Measurements from ENCODE around the gene TACC2. TPM values are rescaled to one million over a fixed set of nuclear protein-coding genes. Genes with fewer than 3 reads are reported as not detected.

TACC2 gene
- total RNA-seq, 1 experiment from 2014 or later = 89.0 TPM

GRCh38 chr10:122054048-122055025 lies 65.4 kb downstream of the TACC2 start:
- no peaks in the 10 kb centered on the region for H3K36me3 Mint-ChIP-seq (ENCODE audit: insufficient read depth, unreplicated experiment)
- no TSS peak for BruUV-seq (replicated peaks)
- POLR2A ChIA-PET = interaction anchor here (0.6 to 2.2 kb wide), 9 partner anchors 8 to 448 kb away, joined by 3 to 15 read pairs (median 4); partner anchors contain the start of gene ATE1
- peak; percentile 84 for DNase-seq (ENCODE audit: unreplicated experiment)
- H3K9me3 Mint-ChIP-seq (ENCODE audit: unreplicated experiment) = no peaks in the 10 kb centered on the region
- CTCF ChIA-PET = interaction anchor here (0.5 to 2.7 kb wide), 20 partner anchors 9 to 651 kb away, joined by 3 to 35 read pairs (median 5); no protein-coding TSS in a partner anchor
- intact Hi-C loops (cut with micrococcal nuclease) = loop anchor here (1.0 to 10.0 kb wide), 5 partner anchors 35 to 210 kb away; no protein-coding TSS in a partner anchor
- no peak overlapping the region for H3K4me3 Mint-ChIP-seq (ENCODE audit: unreplicated experiment)
- no peaks in the 10 kb centered on the region for H3K27me3 Mint-ChIP-seq (ENCODE audit: insufficient read depth, unreplicated experiment)
- peak overlapping the region; percentile 65 for H3K27ac Mint-ChIP-seq (ENCODE audit: low read depth, unreplicated experiment)
- H3K4me1 Mint-ChIP-seq (ENCODE audit: insufficient read depth, unreplicated experiment) = peaks cover 34% of the 10 kb centered on the region
- TF ChIP-seq, protein P1, sequence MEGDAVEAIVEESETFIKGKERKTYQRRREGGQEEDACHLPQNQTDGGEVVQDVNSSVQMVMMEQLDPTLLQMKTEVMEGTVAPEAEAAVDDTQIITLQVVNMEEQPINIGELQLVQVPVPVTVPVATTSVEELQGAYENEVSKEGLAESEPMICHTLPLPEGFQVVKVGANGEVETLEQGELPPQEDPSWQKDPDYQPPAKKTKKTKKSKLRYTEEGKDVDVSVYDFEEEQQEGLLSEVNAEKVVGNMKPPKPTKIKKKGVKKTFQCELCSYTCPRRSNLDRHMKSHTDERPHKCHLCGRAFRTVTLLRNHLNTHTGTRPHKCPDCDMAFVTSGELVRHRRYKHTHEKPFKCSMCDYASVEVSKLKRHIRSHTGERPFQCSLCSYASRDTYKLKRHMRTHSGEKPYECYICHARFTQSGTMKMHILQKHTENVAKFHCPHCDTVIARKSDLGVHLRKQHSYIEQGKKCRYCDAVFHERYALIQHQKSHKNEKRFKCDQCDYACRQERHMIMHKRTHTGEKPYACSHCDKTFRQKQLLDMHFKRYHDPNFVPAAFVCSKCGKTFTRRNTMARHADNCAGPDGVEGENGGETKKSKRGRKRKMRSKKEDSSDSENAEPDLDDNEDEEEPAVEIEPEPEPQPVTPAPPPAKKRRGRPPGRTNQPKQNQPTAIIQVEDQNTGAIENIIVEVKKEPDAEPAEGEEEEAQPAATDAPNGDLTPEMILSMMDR (IDR thresholded peaks at IDR 0.05; ENCODE audit: unreplicated experiment) = peak; percentile 80

DNA sequence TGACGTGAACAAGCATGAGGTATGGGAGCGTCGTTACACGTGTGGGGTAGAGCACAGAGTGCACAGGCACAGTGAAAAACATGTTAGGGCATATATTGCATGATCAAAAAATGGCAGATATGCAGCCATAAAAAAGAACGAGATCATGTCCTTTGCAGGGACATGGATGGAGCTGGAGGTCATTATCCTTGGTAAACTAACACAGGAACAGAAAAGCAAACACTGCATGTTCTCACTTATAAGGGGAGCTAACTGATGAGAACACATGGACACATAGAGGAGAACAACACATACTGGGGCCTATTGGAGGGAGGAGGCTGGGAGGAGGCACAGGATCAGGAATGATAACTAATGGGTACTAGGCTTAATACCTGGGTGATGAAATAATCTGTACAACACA lies 66.3 kb downstream of the TACC2 start:
- ChIA-PET POLR2A (interaction anchor here (1.5 to 2.2 kb wide), 3 partner anchors 34 to 85 kb away, joined by 4 to 15 read pairs (median 5); no protein-coding TSS in a partner anchor), CTCF (interaction anchor here (1.0 to 2.7 kb wide), 9 partner anchors 8 to 213 kb away, joined by 3 to 35 read pairs (median 8); no protein-coding TSS in a partner anchor)
- Mint-ChIP-seq H3K9me3 (ENCODE audit: unreplicated experiment) (no peaks in the 10 kb centered on the region), H3K4me3 (ENCODE audit: unreplicated experiment) (no peak overlapping the region), H3K36me3 (ENCODE audit: insufficient read depth, unreplicated experiment) (no peaks in the 10 kb centered on the region), H3K27ac (ENCODE audit: low read depth, unreplicated experiment) (peak overlapping the region; percentile 65), H3K4me1 (ENCODE audit: insufficient read depth, unreplicated experiment) (peaks cover 34% of the 10 kb centered on the region), H3K27me3 (ENCODE audit: insufficient read depth, unreplicated experiment) (no peaks in the 10 kb centered on the region)
- intact Hi-C loops (cut with micrococcal nuclease) = loop anchor here (10.0 kb wide), 1 partner anchor 210 kb away; no protein-coding TSS in a partner anchor
- TF ChIP-seq, protein P1 (IDR thresholded peaks at IDR 0.05; ENCODE audit: unreplicated experiment) = no peak
- DNase-seq (ENCODE audit: unreplicated experiment) = no peak
- BruUV-seq (replicated peaks) = no TSS peak

DNA sequence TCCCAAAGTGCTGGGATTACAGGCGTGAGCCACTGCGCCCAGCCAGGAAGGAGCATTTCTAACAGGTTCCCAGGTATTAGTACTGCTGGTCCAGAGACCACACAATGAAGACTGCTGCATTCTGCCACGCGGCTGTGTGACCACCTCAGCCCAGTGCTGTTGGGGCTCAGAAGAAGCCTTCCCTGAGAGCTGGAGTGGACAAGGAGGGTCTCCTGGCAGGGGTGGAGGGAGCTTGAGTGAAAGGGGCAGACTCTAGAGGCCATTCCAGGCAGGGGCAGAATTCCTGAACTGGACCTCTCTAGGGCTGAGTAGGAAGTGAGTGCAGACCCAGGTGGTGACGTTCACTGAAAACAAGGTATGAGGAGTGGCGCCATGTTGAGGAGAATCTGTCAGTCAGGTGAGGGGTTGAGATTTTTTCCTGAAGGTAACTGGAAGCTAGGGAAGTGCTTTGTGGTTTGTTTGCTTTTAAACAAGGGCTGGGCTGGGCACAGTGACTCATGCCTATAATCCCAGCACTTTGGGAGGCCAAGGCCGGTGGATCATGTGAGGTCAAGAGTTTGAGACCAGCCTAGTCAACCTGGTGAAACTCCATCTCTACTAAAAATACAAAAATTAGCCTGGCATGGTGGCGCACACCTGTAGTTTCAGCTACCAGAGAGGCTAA lies 67.6 kb downstream of the TACC2 start:
- Mint-ChIP-seq H3K36me3 (ENCODE audit: insufficient read depth, unreplicated experiment) (no peaks in the 10 kb centered on the region), H3K4me3 (ENCODE audit: unreplicated experiment) (no peak overlapping the region), H3K4me1 (ENCODE audit: insufficient read depth, unreplicated experiment) (peaks cover 33% of the 10 kb centered on the region), H3K27ac (ENCODE audit: low read depth, unreplicated experiment) (peak overlapping the region; percentile 91), H3K27me3 (ENCODE audit: insufficient read depth, unreplicated experiment) (no peaks in the 10 kb centered on the region), H3K9me3 (ENCODE audit: unreplicated experiment) (no peaks in the 10 kb centered on the region)
- intact Hi-C loops (cut with micrococcal nuclease) = loop anchor here (10.0 kb wide), 1 partner anchor 208 kb away; no protein-coding TSS in a partner anchor
- CTCF ChIA-PET = interaction anchor here (0.6 to 2.7 kb wide), 5 partner anchors 33 to 179 kb away, joined by 3 to 35 read pairs (median 5); no protein-coding TSS in a partner anchor
- POLR2A ChIA-PET = interaction anchor here (0.8 to 1.8 kb wide), 3 partner anchors 56 to 129 kb away, joined by 3 to 9 read pairs (median 4); partner anchors contain the start of gene ATE1
- peak; percentile 73 for DNase-seq (ENCODE audit: unreplicated experiment)
- no TSS peak for BruUV-seq (replicated peaks)
- TF ChIP-seq, protein P1 (IDR thresholded peaks at IDR 0.05; ENCODE audit: unreplicated experiment) = no peak

Measured in MCF 10A (cell line).